H9 (cell line): ENCODE results near the gene GPR161. TPM values are rescaled to one million over a fixed set of nuclear protein-coding genes. Genes with fewer than 3 reads are reported as not detected.

Experiments
- DNase-seq: peaks from one replicate; pipeline ENCODE4 v3.0.0-alpha.2; 2017
- H2AFZ ChIP-seq: one replicate; pipeline ENCODE4 v1.6.1; 2013; ENCODE audit warnings: mild to moderate bottlenecking, low read length, control low read depth, moderate library complexity
- H2AK5ac ChIP-seq: 2 replicates; pipeline ENCODE4 v1.6.1; 2013; ENCODE audit warnings: low read length, control low read depth, mixed read lengths; ENCODE audit not compliant: insufficient read length
- H2BK120ac ChIP-seq: one replicate; pipeline ENCODE4 v1.6.1; 2013; ENCODE audit warnings: low read depth, mild to moderate bottlenecking, low read length, control low read depth, inconsistent platforms; ENCODE audit not compliant: poor library complexity, severe bottlenecking
- H2BK12ac ChIP-seq: 2 replicates; pipeline ENCODE4 v1.6.1; 2013; ENCODE audit warnings: low read length, control low read depth, mixed read lengths, low read depth; ENCODE audit not compliant: insufficient read length
- H2BK15ac ChIP-seq: 2 replicates; pipeline ENCODE4 v1.6.1; 2013; ENCODE audit warnings: low read depth, low read length, control low read depth
- H2BK20ac ChIP-seq: one replicate; pipeline ENCODE4 v1.6.1; 2013; ENCODE audit warnings: low read depth, mild to moderate bottlenecking, low read length, control low read depth, inconsistent platforms; ENCODE audit not compliant: poor library complexity, severe bottlenecking
- H2BK5ac ChIP-seq: 2 replicates; pipeline ENCODE4 v1.6.1; 2013; ENCODE audit warnings: low read length, control low read depth, mixed read lengths; ENCODE audit not compliant: insufficient read length
- H3K14ac ChIP-seq: 2 replicates; pipeline ENCODE4 v1.6.1; 2013; ENCODE audit warnings: low read length, control low read depth; ENCODE audit not compliant: insufficient read depth
- H3K18ac ChIP-seq: 2 replicates; pipeline ENCODE4 v1.6.1; 2013; ENCODE audit warnings: low read depth, mild to moderate bottlenecking, mixed read lengths, low read length, control low read depth; ENCODE audit not compliant: insufficient read length
- H3K23ac ChIP-seq: 2 replicates; pipeline ENCODE4 v1.6.1; 2013; ENCODE audit warnings: low read length, control low read depth, mixed read lengths, low read depth; ENCODE audit not compliant: insufficient read length
- H3K23me2 ChIP-seq: 2 replicates; pipeline ENCODE4 v1.6.1; 2013; ENCODE audit warnings: low read depth, mild to moderate bottlenecking, mixed read lengths, low read length, control low read depth; ENCODE audit not compliant: insufficient read length, poor library complexity, severe bottlenecking
- H3K27ac ChIP-seq: 2 replicates; pipeline ENCODE4 v1.5.1; 2013; ENCODE audit warnings: low read length, control low read depth, mixed read lengths, low read depth; ENCODE audit not compliant: insufficient read length
- H3K27me3 ChIP-seq: 2 replicates; pipeline ENCODE4 v1.6.1; 2013; ENCODE audit warnings: low read length, control low read depth, inconsistent platforms; ENCODE audit not compliant: insufficient read depth
- H3K4ac ChIP-seq: 2 replicates; pipeline ENCODE4 v1.6.1; 2013; ENCODE audit warnings: low read depth, mild to moderate bottlenecking, control low read depth, inconsistent platforms, low read length, moderate library complexity
- H3K4me1 ChIP-seq: 2 replicates; pipeline ENCODE4 v1.6.1; 2013; ENCODE audit warnings: low read length, control low read depth, inconsistent platforms; ENCODE audit not compliant: insufficient read depth
- H3K4me2 ChIP-seq: 2 replicates; pipeline ENCODE4 v1.6.1; 2013; ENCODE audit warnings: low read length, control low read depth, mixed read lengths; ENCODE audit not compliant: insufficient read length, insufficient read depth
- H3K56ac ChIP-seq: 2 replicates; pipeline ENCODE4 v1.6.1; 2013; ENCODE audit warnings: low read depth, mild to moderate bottlenecking, mixed read lengths, low read length, control low read depth; ENCODE audit not compliant: insufficient read length
- H3K79me1 ChIP-seq: 2 replicates; pipeline ENCODE4 v1.6.1; 2013; ENCODE audit warnings: low read depth, mild to moderate bottlenecking, moderate library complexity, low read length, control low read depth, inconsistent platforms; ENCODE audit not compliant: insufficient read depth, poor library complexity, severe bottlenecking
- H3K79me2 ChIP-seq: 2 replicates; pipeline ENCODE4 v1.6.1; 2013; ENCODE audit warnings: low read length, control low read depth, inconsistent platforms; ENCODE audit not compliant: insufficient read depth
- H3K9ac ChIP-seq: 2 replicates; pipeline ENCODE4 v1.6.1; 2013; ENCODE audit warnings: low read length, control low read depth, mixed read lengths; ENCODE audit not compliant: insufficient read length; ENCODE audit errors: extremely low read depth
- H3K9me3 ChIP-seq: one replicate; pipeline ENCODE4 v1.6.1; 2013; ENCODE audit warnings: low read depth, low read length, inconsistent platforms; ENCODE audit not compliant: control insufficient read depth
- H3T11ph ChIP-seq: one replicate; pipeline ENCODE4 v1.6.1; 2013; ENCODE audit warnings: mild to moderate bottlenecking, low read length, control low read depth, inconsistent platforms
- H4K20me1 ChIP-seq: one replicate; pipeline ENCODE4 v1.6.1; 2013; ENCODE audit not compliant: control insufficient read depth, insufficient read length, insufficient read depth
- H4K5ac ChIP-seq: 2 replicates; pipeline ENCODE4 v1.6.1; 2013; ENCODE audit warnings: low read depth, mild to moderate bottlenecking, mixed read lengths, low read length, control low read depth; ENCODE audit not compliant: insufficient read length
- H4K8ac ChIP-seq: replicated peaks from 2 replicates; pipeline ENCODE4 v1.6.1; 2013; ENCODE audit warnings: low read length, control low read depth, mixed read lengths, low read depth; ENCODE audit not compliant: insufficient read length
- H4K91ac ChIP-seq: 2 replicates; pipeline ENCODE4 v1.6.1; 2013; ENCODE audit warnings: low read depth, mild to moderate bottlenecking, moderate library complexity, mixed read lengths, low read length, control low read depth; ENCODE audit not compliant: insufficient read length
- H3K27ac Mint-ChIP-seq, 3 experiments: 2 replicates in 2 of 3; 3 replicates in 1 of 3; pipeline ENCODE4 v1.8.0; 2020 to 2021; ENCODE audit warnings: mixed read lengths in 3 of 3, mild to moderate bottlenecking in 1 of 3, moderate library complexity in 1 of 3
- H3K27me3 Mint-ChIP-seq: 2 replicates; pipeline ENCODE4 v1.8.0; 2021; ENCODE audit warnings: low read depth, mild to moderate bottlenecking, moderate library complexity, mixed read lengths
- H3K36me3 Mint-ChIP-seq, 3 experiments: 2 replicates in 2 of 3; 3 replicates in 1 of 3; pipeline ENCODE4 v1.8.0; 2020 to 2021; ENCODE audit warnings: low read depth in 3 of 3, mixed read lengths in 3 of 3; ENCODE audit not compliant: insufficient read depth in 1 of 3
- H3K4me1 Mint-ChIP-seq, 2 experiments: 2 replicates each; pipeline ENCODE4 v1.8.0; 2020; ENCODE audit warnings: mixed read lengths in 2 of 2
- H3K4me3 Mint-ChIP-seq, 2 experiments: 2 replicates in 1 of 2; 3 replicates in 1 of 2; pipeline ENCODE4 v1.8.0; 2020 to 2021; ENCODE audit warnings: mild to moderate bottlenecking in 2 of 2, mixed read lengths in 2 of 2, moderate library complexity in 1 of 2
- H3K9me3 Mint-ChIP-seq, 2 experiments: 2 replicates in 1 of 2; 3 replicates in 1 of 2; pipeline ENCODE4 v1.8.0; 2020; ENCODE audit warnings: mild to moderate bottlenecking in 2 of 2, mixed read lengths in 2 of 2, moderate library complexity in 1 of 2
- WGBS: extraction: QIAGEN DNeasy Blood & Tissue Kit; methylation state at CpG from one replicate; pipeline ENCODE4 v1.1.7; 2013; ENCODE audit warnings: missing lambda C conversion rate, low lambda C conversion rate, mixed read lengths; ENCODE audit not compliant: insufficient read length; ENCODE audit errors: extremely low coverage; 5-methylcytosine and 5-hydroxymethylcytosine counted together
- total RNA-seq: library from RNA; stranded (reverse); gene quantifications from 2 replicates; pipeline ENCODE4 v1.2.1, GENCODE V29; 2021
- TF ChIP-seq, protein P1 (sequence below): fragments of 200-600 bp; sonication (generic); conservative IDR thresholded peaks from 3 replicates; pipeline ENCODE4 v1.8.0; 2021; ENCODE audit warnings: antibody characterized with exemption, mild to moderate bottlenecking

GPR161 gene
- total RNA-seq, 1 experiment from 2014 or later, result 10.6 TPM

GRCh38 chr1:168031198-168031597, 105.5 kb downstream of the GPR161 start:
- Histone ChIP-seq H4K20me1 (no peaks in the 10 kb centered on the region), H3K27ac (no peak overlapping the region), H3K9me3 (no peaks in the 10 kb centered on the region), H3K79me1 (no peaks in the 10 kb centered on the region), H3K79me2 (no peaks in the 10 kb centered on the region), H3K27me3 (no peaks in the 10 kb centered on the region), H3K23ac (no peak overlapping the region), H3K4me2 (no peak overlapping the region), H2BK20ac (no peak overlapping the region), H4K91ac (no peak overlapping the region), H4K5ac (no peak overlapping the region), H3K23me2 (no peaks in the 10 kb centered on the region), H2BK120ac (no peak overlapping the region), H2BK12ac (no peak overlapping the region), H2BK15ac (no peak overlapping the region), H3K4me1 (no peaks in the 10 kb centered on the region), H2AFZ (no peak overlapping the region), H2BK5ac (no peak overlapping the region), H3K4ac (no peak overlapping the region), H3K9ac (no peak overlapping the region), H4K8ac (no peak overlapping the region), H3T11ph (no peak overlapping the region), H3K18ac (no peak overlapping the region), H2AK5ac (no peak overlapping the region), H3K56ac (no peak overlapping the region), H3K14ac (no peak overlapping the region)
- no CpG with 5 or more reads among the region's 5 CpGs for WGBS
- Mint-ChIP-seq H3K9me3 (no peaks in the 10 kb centered on the region), H3K27me3 (no peaks in the 10 kb centered on the region), H3K27ac (no peak overlapping the region), H3K4me1 (no peaks in the 10 kb centered on the region), H3K36me3 (peaks cover 0 to 12% (median 5%) of the 10 kb centered on the region in 3 experiments; a peak in 4 of 7 replicates), H3K4me3 (no peak overlapping the region)
- TF ChIP-seq, protein P1, sequence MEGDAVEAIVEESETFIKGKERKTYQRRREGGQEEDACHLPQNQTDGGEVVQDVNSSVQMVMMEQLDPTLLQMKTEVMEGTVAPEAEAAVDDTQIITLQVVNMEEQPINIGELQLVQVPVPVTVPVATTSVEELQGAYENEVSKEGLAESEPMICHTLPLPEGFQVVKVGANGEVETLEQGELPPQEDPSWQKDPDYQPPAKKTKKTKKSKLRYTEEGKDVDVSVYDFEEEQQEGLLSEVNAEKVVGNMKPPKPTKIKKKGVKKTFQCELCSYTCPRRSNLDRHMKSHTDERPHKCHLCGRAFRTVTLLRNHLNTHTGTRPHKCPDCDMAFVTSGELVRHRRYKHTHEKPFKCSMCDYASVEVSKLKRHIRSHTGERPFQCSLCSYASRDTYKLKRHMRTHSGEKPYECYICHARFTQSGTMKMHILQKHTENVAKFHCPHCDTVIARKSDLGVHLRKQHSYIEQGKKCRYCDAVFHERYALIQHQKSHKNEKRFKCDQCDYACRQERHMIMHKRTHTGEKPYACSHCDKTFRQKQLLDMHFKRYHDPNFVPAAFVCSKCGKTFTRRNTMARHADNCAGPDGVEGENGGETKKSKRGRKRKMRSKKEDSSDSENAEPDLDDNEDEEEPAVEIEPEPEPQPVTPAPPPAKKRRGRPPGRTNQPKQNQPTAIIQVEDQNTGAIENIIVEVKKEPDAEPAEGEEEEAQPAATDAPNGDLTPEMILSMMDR, result no peak
- DNase-seq, result no peak

Other genes starting within 250 kb of the GPR161 start
- gene ADCY10, start 222.8 kb downstream of the GPR161 start, total RNA-seq, result 0.20 TPM in 1 of 2 replicates, not detected in the other
- gene DCAF6, start 200.2 kb downstream of the GPR161 start, total RNA-seq, result 15.8 and 16.0 TPM in 2 replicates
- gene MPC2, start 199.9 kb downstream of the GPR161 start, total RNA-seq, result 32.9 and 33.8 TPM in 2 replicates
- gene TIPRL, start 42.0 kb upstream of the GPR161 start, total RNA-seq, result 24.0 and 24.4 TPM in 2 replicates
- 28.4 and 32.1 TPM in 2 replicates for gene SFT2D2, start 89.1 kb upstream of the GPR161 start, total RNA-seq
- 0.37 and 0.48 TPM in 2 replicates for gene TBX19, start 143.9 kb upstream of the GPR161 start, total RNA-seq